ENCODE results near the gene UCHL1. TPM values are rescaled to one million over a fixed set of nuclear protein-coding genes. Genes with fewer than 3 reads are reported as not detected.

Gene UCHL1
- total RNA-seq, 1 experiment from 2014 or later, result not detected

DNA sequence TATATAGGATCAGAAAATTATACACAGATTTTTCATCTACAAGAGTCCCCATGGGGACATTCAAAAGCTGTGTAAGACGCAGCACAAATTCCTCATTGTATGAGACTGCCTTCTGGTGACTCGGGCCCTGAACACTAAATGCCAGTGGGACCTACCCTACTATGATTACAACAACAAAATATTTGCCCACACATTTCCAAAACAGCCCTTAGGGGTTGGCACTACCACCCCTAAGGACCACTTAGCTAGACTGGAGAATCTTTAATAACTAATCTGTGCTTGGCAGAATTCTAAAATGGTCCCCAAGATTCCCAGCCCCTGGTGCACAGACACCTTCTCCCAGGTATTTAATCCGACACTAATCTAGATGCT, 29.1 kb downstream of the UCHL1 start:
- Histone ChIP-seq H3K9ac (ENCODE audit: low read length) (no peak overlapping the region), H3K4me2 (ENCODE audit: low read depth, low read length, poor library complexity, severe bottlenecking) (no peak overlapping the region), H3K27me3 (ENCODE audit: low read length) (no peaks in the 10 kb centered on the region), H3K79me2 (ENCODE audit: low read length) (no peaks in the 10 kb centered on the region), H3K36me3 (ENCODE audit: insufficient read depth, low read length) (no peaks in the 10 kb centered on the region), H3K9me2 (replicated peaks; ENCODE audit: insufficient read depth, low read length) (no peaks in the 10 kb centered on the region), H3K4me1 (ENCODE audit: low read length) (no peaks in the 10 kb centered on the region), H2AFZ (ENCODE audit: low read length) (no peak overlapping the region), H3K9me3 (ENCODE audit: low read length) (no peaks in the 10 kb centered on the region), H4K20me1 (ENCODE audit: insufficient read depth, low read depth, low read length) (no peaks in the 10 kb centered on the region), H3K27ac (ENCODE audit: low read length) (no peak overlapping the region), H3K4me3 (ENCODE audit: low read length) (no peak overlapping the region)
- no peak for DNase-seq

DNA sequence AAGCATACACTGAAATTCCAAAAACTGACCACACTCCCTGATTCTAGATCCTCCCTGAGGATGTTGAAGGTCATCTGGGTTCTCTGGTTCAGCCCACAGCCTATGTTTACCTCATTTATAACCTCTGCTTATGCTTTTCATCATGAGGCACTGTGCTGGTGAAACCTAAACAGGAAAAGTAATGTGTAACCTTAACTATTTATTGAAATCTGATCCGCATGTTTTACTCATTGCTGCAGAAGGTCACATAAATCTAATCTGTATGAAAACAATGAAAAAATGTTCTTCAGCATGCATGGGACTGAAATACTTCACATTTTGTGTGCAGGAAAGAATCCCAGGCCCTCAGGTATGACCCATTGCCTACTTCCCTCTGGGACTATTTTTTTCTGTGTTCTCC, 30.3 kb downstream of the UCHL1 start:
- no peaks in the 10 kb centered on the region for H3K79me2 ChIP-seq (ENCODE audit: low read length)
- no peak overlapping the region for H3K4me3 ChIP-seq (ENCODE audit: low read length)
- H3K4me1 ChIP-seq (ENCODE audit: low read length), result no peaks in the 10 kb centered on the region
- no peak overlapping the region for H2AFZ ChIP-seq (ENCODE audit: low read length)
- H4K20me1 ChIP-seq (ENCODE audit: insufficient read depth, low read depth, low read length), result no peaks in the 10 kb centered on the region
- no peaks in the 10 kb centered on the region for H3K9me2 ChIP-seq (replicated peaks; ENCODE audit: insufficient read depth, low read length)
- no peaks in the 10 kb centered on the region for H3K27me3 ChIP-seq (ENCODE audit: low read length)
- H3K36me3 ChIP-seq (ENCODE audit: insufficient read depth, low read length), result no peaks in the 10 kb centered on the region
- DNase-seq, result no peak
- H3K4me2 ChIP-seq (ENCODE audit: low read depth, low read length, poor library complexity, severe bottlenecking), result no peak overlapping the region
- no peak overlapping the region for H3K27ac ChIP-seq (ENCODE audit: low read length)
- H3K9ac ChIP-seq (ENCODE audit: low read length), result no peak overlapping the region
- H3K9me3 ChIP-seq (ENCODE audit: low read length), result no peaks in the 10 kb centered on the region

GRCh38 chr4:41287852-41288251, 31.1 kb downstream of the UCHL1 start:
- Histone ChIP-seq H3K27ac (ENCODE audit: low read length) (no peak overlapping the region), H3K4me3 (ENCODE audit: low read length) (no peak overlapping the region), H3K9ac (ENCODE audit: low read length) (no peak overlapping the region), H3K9me3 (ENCODE audit: low read length) (no peaks in the 10 kb centered on the region), H3K4me1 (ENCODE audit: low read length) (no peaks in the 10 kb centered on the region), H3K36me3 (ENCODE audit: insufficient read depth, low read length) (no peaks in the 10 kb centered on the region), H2AFZ (ENCODE audit: low read length) (no peak overlapping the region), H3K27me3 (ENCODE audit: low read length) (no peaks in the 10 kb centered on the region), H3K9me2 (replicated peaks; ENCODE audit: insufficient read depth, low read length) (no peaks in the 10 kb centered on the region), H3K4me2 (ENCODE audit: low read depth, low read length, poor library complexity, severe bottlenecking) (no peak overlapping the region), H3K79me2 (ENCODE audit: low read length) (no peaks in the 10 kb centered on the region), H4K20me1 (ENCODE audit: insufficient read depth, low read depth, low read length) (no peaks in the 10 kb centered on the region)
- DNase-seq, result no peak

DNA sequence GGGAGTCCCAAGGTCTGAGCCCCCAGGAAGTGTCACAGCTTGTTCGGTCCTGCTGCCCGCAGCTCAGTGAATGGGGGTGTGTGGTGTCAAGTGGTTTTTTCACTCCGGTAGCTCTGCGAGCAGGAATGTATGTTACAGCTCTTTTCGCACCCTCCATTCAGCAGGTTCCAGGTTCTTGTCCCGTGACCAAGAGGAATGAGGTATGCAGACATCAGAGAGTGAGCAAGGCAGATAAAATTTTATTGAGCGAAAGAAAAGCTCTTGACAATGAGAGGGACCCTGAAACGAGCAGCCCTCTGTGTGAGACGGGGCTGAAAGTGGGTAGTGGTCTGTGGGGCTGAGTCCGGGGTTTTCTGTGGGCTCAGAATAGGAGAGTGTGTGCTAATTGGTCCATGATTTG, 31.5 kb downstream of the UCHL1 start:
- Histone ChIP-seq H4K20me1 (ENCODE audit: insufficient read depth, low read depth, low read length) (no peaks in the 10 kb centered on the region), H2AFZ (ENCODE audit: low read length) (no peak overlapping the region), H3K9ac (ENCODE audit: low read length) (no peak overlapping the region), H3K4me1 (ENCODE audit: low read length) (no peaks in the 10 kb centered on the region), H3K27me3 (ENCODE audit: low read length) (no peaks in the 10 kb centered on the region), H3K9me2 (replicated peaks; ENCODE audit: insufficient read depth, low read length) (no peaks in the 10 kb centered on the region), H3K4me3 (ENCODE audit: low read length) (no peak overlapping the region), H3K4me2 (ENCODE audit: low read depth, low read length, poor library complexity, severe bottlenecking) (no peak overlapping the region), H3K9me3 (ENCODE audit: low read length) (no peaks in the 10 kb centered on the region), H3K36me3 (ENCODE audit: insufficient read depth, low read length) (no peaks in the 10 kb centered on the region), H3K79me2 (ENCODE audit: low read length) (no peaks in the 10 kb centered on the region), H3K27ac (ENCODE audit: low read length) (no peak overlapping the region)
- no peak for DNase-seq

GRCh38 chr4:41290479-41290878, 33.8 kb downstream of the UCHL1 start:
- Histone ChIP-seq H3K4me2 (ENCODE audit: low read depth, low read length, poor library complexity, severe bottlenecking) (no peak overlapping the region), H3K27ac (ENCODE audit: low read length) (no peak overlapping the region), H3K36me3 (ENCODE audit: insufficient read depth, low read length) (no peaks in the 10 kb centered on the region), H3K9ac (ENCODE audit: low read length) (no peak overlapping the region), H3K9me2 (replicated peaks; ENCODE audit: insufficient read depth, low read length) (no peaks in the 10 kb centered on the region), H3K27me3 (ENCODE audit: low read length) (no peaks in the 10 kb centered on the region), H4K20me1 (ENCODE audit: insufficient read depth, low read depth, low read length) (no peaks in the 10 kb centered on the region), H3K79me2 (ENCODE audit: low read length) (no peaks in the 10 kb centered on the region), H3K4me3 (ENCODE audit: low read length) (no peak overlapping the region), H3K9me3 (ENCODE audit: low read length) (no peaks in the 10 kb centered on the region; the same call in 1 of the 2 replicates), H3K4me1 (ENCODE audit: low read length) (no peaks in the 10 kb centered on the region), H2AFZ (ENCODE audit: low read length) (no peak overlapping the region)
- no peak for DNase-seq

GRCh38 chr4:41294445-41295062, 37.8 kb downstream of the UCHL1 start:
- Histone ChIP-seq H3K79me2 (ENCODE audit: low read length) (no peaks in the 10 kb centered on the region), H3K36me3 (ENCODE audit: insufficient read depth, low read length) (no peaks in the 10 kb centered on the region), H3K4me2 (ENCODE audit: low read depth, low read length, poor library complexity, severe bottlenecking) (no peak overlapping the region)

DNA sequence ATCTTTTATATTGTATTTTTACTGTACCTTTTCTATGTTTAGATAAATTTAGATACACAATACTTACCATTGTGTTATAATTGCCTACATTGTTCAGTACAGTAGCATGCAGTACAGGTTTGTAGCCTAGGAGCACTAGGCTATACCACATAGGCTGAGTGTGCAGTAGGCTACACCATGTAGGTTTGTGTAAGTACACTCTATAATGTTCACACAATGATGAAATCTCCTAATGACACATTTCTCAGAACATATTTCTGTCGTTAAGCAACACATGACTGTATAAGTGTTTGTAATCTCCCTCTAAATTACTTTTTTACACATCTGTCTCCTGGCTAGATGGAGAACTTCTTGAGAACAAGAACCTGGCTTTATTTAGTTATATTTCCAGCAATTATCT, 40.3 kb downstream of the UCHL1 start:
- no peaks in the 10 kb centered on the region for H3K36me3 ChIP-seq (ENCODE audit: insufficient read depth, low read length)
- no peak overlapping the region for H3K27ac ChIP-seq (ENCODE audit: low read length)
- no peaks in the 10 kb centered on the region; the same call in 1 of the 2 replicates for H3K9me3 ChIP-seq (ENCODE audit: low read length)
- no peaks in the 10 kb centered on the region for H3K27me3 ChIP-seq (ENCODE audit: low read length)
- H3K9ac ChIP-seq (ENCODE audit: low read length), result no peak overlapping the region
- H4K20me1 ChIP-seq (ENCODE audit: insufficient read depth, low read depth, low read length), result no peaks in the 10 kb centered on the region
- no peak overlapping the region for H2AFZ ChIP-seq (ENCODE audit: low read length)
- no peaks in the 10 kb centered on the region for H3K4me1 ChIP-seq (ENCODE audit: low read length)
- no peak overlapping the region for H3K4me3 ChIP-seq (ENCODE audit: low read length)
- no peaks in the 10 kb centered on the region for H3K79me2 ChIP-seq (ENCODE audit: low read length)
- no peak for DNase-seq
- no peak overlapping the region for H3K4me2 ChIP-seq (ENCODE audit: low read depth, low read length, poor library complexity, severe bottlenecking)
- no peaks in the 10 kb centered on the region for H3K9me2 ChIP-seq (replicated peaks; ENCODE audit: insufficient read depth, low read length)

More at GRCh38 chr4:41294445-41295062, 37.8 kb downstream of the UCHL1 start:
- DNase-seq, result peak; percentile 44
- Histone ChIP-seq H3K27ac (ENCODE audit: low read length) (no peak overlapping the region), H3K9me2 (replicated peaks; ENCODE audit: insufficient read depth, low read length) (no peaks in the 10 kb centered on the region), H3K9ac (ENCODE audit: low read length) (no peak overlapping the region), H2AFZ (ENCODE audit: low read length) (no peak overlapping the region), H4K20me1 (ENCODE audit: insufficient read depth, low read depth, low read length) (no peaks in the 10 kb centered on the region), H3K9me3 (ENCODE audit: low read length) (no peaks in the 10 kb centered on the region; the same call in 1 of the 2 replicates), H3K4me1 (ENCODE audit: low read length) (no peaks in the 10 kb centered on the region), H3K4me3 (ENCODE audit: low read length) (no peak overlapping the region), H3K27me3 (ENCODE audit: low read length) (no peaks in the 10 kb centered on the region)

DNA sequence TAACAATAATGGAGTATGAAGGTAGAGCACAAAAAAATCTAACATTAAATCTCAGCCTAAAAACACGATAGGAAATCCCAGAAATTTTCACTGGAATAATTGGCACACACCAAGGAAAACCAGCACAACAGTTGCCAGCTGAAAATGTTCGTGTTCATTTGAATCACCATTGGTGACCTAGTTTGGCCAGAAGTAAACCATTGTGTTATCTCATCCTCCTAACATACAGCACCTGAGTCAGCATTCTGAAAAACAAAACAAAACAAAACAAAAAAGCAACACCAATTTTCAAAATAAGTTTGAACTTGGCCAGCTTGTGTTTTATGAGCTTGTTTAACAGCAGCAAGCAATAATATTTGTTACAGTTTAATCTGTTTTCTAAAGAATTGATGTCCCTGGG, 41.1 kb downstream of the UCHL1 start:
- Histone ChIP-seq H3K9me2 (replicated peaks; ENCODE audit: insufficient read depth, low read length) (no peaks in the 10 kb centered on the region), H3K4me1 (ENCODE audit: low read length) (no peaks in the 10 kb centered on the region), H3K4me2 (ENCODE audit: low read depth, low read length, poor library complexity, severe bottlenecking) (no peak overlapping the region), H3K36me3 (ENCODE audit: insufficient read depth, low read length) (no peaks in the 10 kb centered on the region), H2AFZ (ENCODE audit: low read length) (no peak overlapping the region), H3K79me2 (ENCODE audit: low read length) (no peaks in the 10 kb centered on the region), H4K20me1 (ENCODE audit: insufficient read depth, low read depth, low read length) (no peaks in the 10 kb centered on the region), H3K27ac (ENCODE audit: low read length) (no peak overlapping the region), H3K9me3 (ENCODE audit: low read length) (no peaks in the 10 kb centered on the region; the same call in 1 of the 2 replicates), H3K27me3 (ENCODE audit: low read length) (no peaks in the 10 kb centered on the region), H3K9ac (ENCODE audit: low read length) (no peak overlapping the region), H3K4me3 (ENCODE audit: low read length) (no peak overlapping the region)
- DNase-seq, result no peak

Data from Karpas-422 (cell line).